Activated B cell treated with CpG ODN at 0.5 μM for 24 hours (primary cell): ENCODE results near the gene PDZRN3. TPM values are rescaled to one million over a fixed set of nuclear protein-coding genes. Genes with fewer than 3 reads are reported as not detected.

Experiments
- ATAC-seq: fragments of 200-7000 bp; cut with Tn5 transposase; one replicate; pipeline ENCODE4 v1.10.0; 2021; ENCODE audit warnings: low read depth, mild to moderate bottlenecking, moderate library complexity
- CTCF ChIA-PET: fragments of 350-600 bp; sonication (Branson Sonifier 250); formaldehyde crosslinking; loops from one replicate; lab custom pipeline; 2021; ENCODE audit warnings: antibody characterized with exemption; lab: Charles Lee
- POLR2A ChIA-PET: fragments of 350-600 bp; sonication (Branson Sonifier 250); formaldehyde crosslinking; loops from one replicate; lab custom pipeline; 2021; ENCODE audit warnings: antibody characterized with exemption; lab: Charles Lee
- DNase-seq: peaks from one replicate; pipeline ENCODE4 v3.0.0; 2022
- H3K27ac Mint-ChIP-seq: one replicate; pipeline ENCODE4 v1.8.0; 2020; ENCODE audit warnings: mixed read lengths
- H3K27me3 Mint-ChIP-seq: one replicate; pipeline ENCODE4 v1.8.0; 2021; ENCODE audit warnings: mixed read lengths
- H3K36me3 Mint-ChIP-seq: one replicate; pipeline ENCODE4 v1.8.0; 2021; ENCODE audit warnings: low read depth, mixed read lengths
- H3K4me1 Mint-ChIP-seq: one replicate; pipeline ENCODE4 v1.8.0; 2021; ENCODE audit warnings: mixed read lengths
- H3K4me3 Mint-ChIP-seq: one replicate; pipeline ENCODE4 v1.8.0; 2020; ENCODE audit warnings: mild to moderate bottlenecking, mixed read lengths
- H3K9me3 Mint-ChIP-seq: one replicate; pipeline ENCODE4 v1.8.0; 2020; ENCODE audit warnings: mixed read lengths
- CTCF ChIP-seq: fragments of 200-600 bp; IDR thresholded peaks from one replicate; pipeline ENCODE4 v1.8.0; 2022; ENCODE audit warnings: antibody characterized with exemption, mild to moderate bottlenecking
- intact Hi-C: fragments of 100-400 bp; cut with micrococcal nuclease; formaldehyde crosslinking; loops from one replicate; pipeline ENCODE4 v1.15.1; 2024
- total RNA-seq: library from RNA; stranded (reverse); gene quantifications from 2 replicates; pipeline ENCODE4 v1.2.3, GENCODE V29; 2022

The PDZRN3 gene
- total RNA-seq, 1 donor from 2014 or later, result not detected

- Mint-ChIP-seq H3K4me1 (no peaks in the 10 kb centered on the region), H3K27me3 (peaks cover 3% of the 10 kb centered on the region), H3K9me3 (no peaks in the 10 kb centered on the region), H3K36me3 (no peaks in the 10 kb centered on the region), H3K4me3 (no peak overlapping the region), H3K27ac (no peak overlapping the region)
- TF ChIP-seq CTCF, result no peak
- intact Hi-C loops, result no loop called here
- DNase-seq, result no peak
- ChIA-PET POLR2A (no interaction called here), CTCF (no interaction called here)
- ATAC-seq, result no peak
Measured at GRCh38 chr3:73442152-73442551, 182.6 kb downstream of the PDZRN3 start.

GRCh38 chr3:73437828-73438227 lies 186.9 kb downstream of the PDZRN3 start:
- ChIA-PET POLR2A (no interaction called here), CTCF (interaction anchor here (0.7 kb wide), 1 partner anchor 9 kb away, joined by 3 read pairs; no protein-coding TSS in a partner anchor)
- intact Hi-C loops, result no loop called here
- Mint-ChIP-seq H3K27ac (no peak overlapping the region), H3K36me3 (no peaks in the 10 kb centered on the region), H3K27me3 (peaks cover 2% of the 10 kb centered on the region), H3K4me1 (no peaks in the 10 kb centered on the region), H3K9me3 (no peaks in the 10 kb centered on the region), H3K4me3 (no peak overlapping the region)
- ATAC-seq (no peak), DNase-seq (no peak)
- TF ChIP-seq CTCF, result no peak

- ChIA-PET CTCF (no interaction called here), POLR2A (no interaction called here)
- Mint-ChIP-seq H3K27me3 (peaks cover 2% of the 10 kb centered on the region), H3K36me3 (no peaks in the 10 kb centered on the region), H3K4me1 (no peaks in the 10 kb centered on the region), H3K27ac (no peak overlapping the region), H3K9me3 (no peaks in the 10 kb centered on the region), H3K4me3 (no peak overlapping the region)
- intact Hi-C loops, result no loop called here
- TF ChIP-seq CTCF, result no peak
- no peak for DNase-seq
- no peak for ATAC-seq
Measured at GRCh38 chr3:73435055-73435454, 189.7 kb downstream of the PDZRN3 start.

- H3K36me3 Mint-ChIP-seq, result no peaks in the 10 kb centered on the region
- H3K27me3 Mint-ChIP-seq, result peaks cover 2% of the 10 kb centered on the region
- no peak overlapping the region for H3K4me3 Mint-ChIP-seq
- POLR2A ChIA-PET, result no interaction called here
- CTCF ChIA-PET, result no interaction called here
- ATAC-seq (no peak), DNase-seq (no peak)
- no peak for TF ChIP-seq CTCF
- no peaks in the 10 kb centered on the region for H3K4me1 Mint-ChIP-seq
- no peaks in the 10 kb centered on the region for H3K9me3 Mint-ChIP-seq
- no peak overlapping the region for H3K27ac Mint-ChIP-seq
- intact Hi-C loops, result loop anchor here (2.0 kb wide), 1 partner anchor 1723 kb away; no protein-coding TSS in a partner anchor
Measured at GRCh38 chr3:73433687-73434086, 191.1 kb downstream of the PDZRN3 start.

- H3K27me3 Mint-ChIP-seq, result peaks cover 2% of the 10 kb centered on the region
- H3K27ac Mint-ChIP-seq, result no peak overlapping the region
- ChIA-PET CTCF (no interaction called here), POLR2A (no interaction called here)
- H3K9me3 Mint-ChIP-seq, result no peaks in the 10 kb centered on the region
- H3K4me3 Mint-ChIP-seq, result no peak overlapping the region
- ATAC-seq (no peak), DNase-seq (no peak)
- H3K36me3 Mint-ChIP-seq, result no peaks in the 10 kb centered on the region
- intact Hi-C loops, result loop anchor here (2.0 kb wide), 1 partner anchor 1722 kb away; no protein-coding TSS in a partner anchor
- no peaks in the 10 kb centered on the region for H3K4me1 Mint-ChIP-seq
- no peak for TF ChIP-seq CTCF
Measured at GRCh38 chr3:73433079-73433478, 191.7 kb downstream of the PDZRN3 start.
